Neural cell (in vitro differentiated cells): ENCODE results near the gene LRRC57. TPM values are rescaled to one million over a fixed set of nuclear protein-coding genes. Genes with fewer than 3 reads are reported as not detected.

Experiments used
- H2AFZ ChIP-seq: fragments of 200-600, 300-800 bp; sonication (generic), shearing (Covaris generic); 2 replicates; pipeline ENCODE4 v1.6.0; 2014; ENCODE audit warnings: low read depth, mild to moderate bottlenecking, antibody characterized with exemption, low read length, moderate library complexity
- H3F3A ChIP-seq: fragments of 200-600 bp; shearing (Covaris generic); 2 replicates; pipeline ENCODE4 v1.6.1; 2016; ENCODE audit warnings: mild to moderate bottlenecking, moderate library complexity, mixed read lengths, antibody characterized with exemption, low read length; ENCODE audit not compliant: insufficient read depth, poor library complexity, severe bottlenecking
- H3K27ac ChIP-seq: fragments of 200-600, 300-800 bp; sonication (generic), shearing (Covaris generic); 2 replicates; pipeline ENCODE4 v1.5.1; 2014; ENCODE audit warnings: mild to moderate bottlenecking, low read length, moderate library complexity
- H3K27me3 ChIP-seq: fragments of 300-800, 200-600 bp; sonication (generic), shearing (Covaris generic); 2 replicates; pipeline ENCODE4 v1.6.0; 2014; ENCODE audit warnings: mild to moderate bottlenecking, low read depth, low read length, moderate library complexity; ENCODE audit not compliant: insufficient read depth
- H3K36me3 ChIP-seq: fragments of 300-800, 200-600 bp; sonication (generic), shearing (Covaris generic); 2 replicates; pipeline ENCODE4 v1.5.1; 2014; ENCODE audit warnings: mild to moderate bottlenecking, antibody characterized with exemption, low read length, moderate library complexity; ENCODE audit not compliant: insufficient read depth
- H3K4me2 ChIP-seq: fragments of 300-800, 200-600 bp; sonication (generic), shearing (Covaris generic); 2 replicates; pipeline ENCODE4 v1.6.0; 2014; ENCODE audit warnings: mild to moderate bottlenecking, low read length
- H3K4me3 ChIP-seq: fragments of 300-800, 200-600 bp; sonication (generic), shearing (Covaris generic); 2 replicates; pipeline ENCODE4 v1.5.1; 2014; ENCODE audit warnings: mild to moderate bottlenecking, low read length, moderate library complexity
- H3K79me2 ChIP-seq: fragments of 200-600 bp; shearing (Covaris generic); replicated peaks from 2 replicates; pipeline ENCODE4 v1.6.0; 2014; ENCODE audit warnings: mild to moderate bottlenecking, low read length, moderate library complexity; ENCODE audit not compliant: insufficient read depth
- H3K9ac ChIP-seq: fragments of 300-800, 200-600 bp; sonication (generic), shearing (Covaris generic); 2 replicates; pipeline ENCODE4 v1.6.1; 2016; ENCODE audit warnings: mild to moderate bottlenecking, low read length, mixed read lengths
- H3K9me2 ChIP-seq: fragments of 200-600 bp; shearing (Covaris generic); 2 replicates; pipeline ENCODE4 v1.6.1; 2016; ENCODE audit warnings: mild to moderate bottlenecking, low read length, mixed read lengths; ENCODE audit not compliant: insufficient read depth
- H3K9me3 ChIP-seq: fragments of 200-600, 300-800 bp; sonication (generic), shearing (Covaris generic); 2 replicates; pipeline ENCODE4 v1.6.1; 2016; ENCODE audit warnings: mild to moderate bottlenecking, mixed run types, low read length, moderate library complexity, mixed read lengths
- H4K20me1 ChIP-seq: fragments of 200-600 bp; shearing (Covaris generic); 2 replicates; pipeline ENCODE4 v1.6.1; 2016; ENCODE audit warnings: mild to moderate bottlenecking, mixed run types; ENCODE audit not compliant: insufficient read depth
- EP300 ChIP-seq: fragments of 450-650 bp; conservative IDR thresholded peaks from 2 replicates; pipeline ENCODE4 v1.6.1; 2014; ENCODE audit warnings: antibody characterized with exemption, mild to moderate bottlenecking, moderate library complexity; ENCODE audit not compliant: poor library complexity, severe bottlenecking
- EZH2 ChIP-seq: fragments of 200-600, 300-800 bp; shearing (Covaris generic), sonication (generic); IDR thresholded peaks from 2 replicates; pipeline ENCODE4 v1.6.1; 2014; ENCODE audit warnings: antibody characterized with exemption, low read length, borderline replicate concordance, mild to moderate bottlenecking; ENCODE audit not compliant: insufficient read depth, poor library complexity, severe bottlenecking
- MXI1 ChIP-seq: fragments of 450-650 bp; conservative IDR thresholded peaks from 2 replicates; pipeline ENCODE4 v1.6.1; 2014; ENCODE audit warnings: antibody characterized with exemption, mild to moderate bottlenecking; ENCODE audit not compliant: poor library complexity, severe bottlenecking
- POLR2AphosphoS5 ChIP-seq: IDR thresholded peaks from 2 replicates; pipeline ENCODE4 v1.6.1; 2012
- RAD21 ChIP-seq: fragments of 450-650 bp; conservative IDR thresholded peaks from 2 replicates; pipeline ENCODE4 v1.6.1; 2014; ENCODE audit warnings: antibody characterized with exemption, mild to moderate bottlenecking, moderate library complexity
- SMC3 ChIP-seq: fragments of 450-650 bp; conservative IDR thresholded peaks from 2 replicates; pipeline ENCODE4 v1.6.1; 2014; ENCODE audit warnings: antibody characterized with exemption, mild to moderate bottlenecking, moderate library complexity; ENCODE audit not compliant: poor library complexity
- TAF1 ChIP-seq: IDR thresholded peaks from 2 replicates; pipeline ENCODE4 v1.6.1; 2012; ENCODE audit warnings: low read depth
- polyA plus RNA-seq: library from polyadenylated mRNA; depleted of rRNA; stranded (reverse); fragments of >200 nt; gene quantifications from 2 replicates; pipeline ENCODE4 v1.2.3, GENCODE V29; 2014
- TF ChIP-seq, protein P1 (sequence below): IDR thresholded peaks from 2 replicates; pipeline ENCODE4 v1.6.1; 2012; ENCODE audit warnings: borderline replicate concordance
- TF ChIP-seq, protein P2 (sequence below): fragments of 450-650 bp; IDR thresholded peaks from 2 replicates; pipeline ENCODE4 v1.5.1; 2014; ENCODE audit warnings: antibody characterized with exemption, mild to moderate bottlenecking, moderate library complexity; ENCODE audit not compliant: poor library complexity, severe bottlenecking

LRRC57 gene
- polyA plus RNA-seq, 1 donor from 2014 or later, result 8.4 TPM

DNA sequence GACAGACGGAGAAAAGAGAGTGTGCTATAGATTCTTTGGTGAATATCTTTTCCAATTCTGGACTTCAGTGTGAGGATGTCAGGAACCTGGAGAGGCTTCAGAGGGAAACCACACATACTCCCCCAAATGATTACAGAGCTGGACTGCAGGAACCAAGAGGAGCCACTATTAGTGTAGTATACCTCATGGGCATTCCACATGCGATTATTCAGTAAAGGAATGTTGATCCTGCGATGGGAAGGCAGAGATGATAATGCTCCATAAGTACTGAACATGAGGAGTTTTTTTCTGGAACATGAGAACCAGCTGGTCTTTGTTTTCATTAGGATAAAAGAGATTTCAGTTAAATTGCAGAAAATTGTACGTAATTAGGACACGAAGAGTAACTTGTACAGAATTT is 45.5 kb upstream of the LRRC57 start:
- no peak overlapping the region for H3K9ac ChIP-seq

DNA sequence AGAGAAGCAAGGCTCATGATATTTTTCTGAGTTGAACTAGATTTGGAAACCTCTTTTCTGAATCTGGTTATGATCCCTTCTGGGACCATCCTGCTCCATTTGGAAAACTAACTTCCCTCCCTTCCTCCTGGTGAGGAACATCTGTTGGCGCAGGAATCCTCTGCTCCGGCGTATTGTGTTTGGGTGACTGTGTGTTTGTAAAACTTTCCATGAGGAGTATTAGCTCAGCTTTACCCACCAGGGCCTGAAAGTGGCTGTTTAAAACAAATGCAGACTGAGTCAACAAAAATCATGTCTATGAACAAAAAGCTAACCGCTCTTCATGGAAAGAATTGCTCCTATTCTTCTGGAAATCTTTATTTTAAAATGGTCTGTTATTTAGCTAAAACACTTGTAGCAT is 44.5 kb upstream of the LRRC57 start:
- Histone ChIP-seq H3F3A (no peaks in the 10 kb centered on the region), H3K9me3 (no peaks in the 10 kb centered on the region), H3K4me3 (no peak overlapping the region), H3K4me2 (no peak overlapping the region), H3K27me3 (no peaks in the 10 kb centered on the region), H3K9me2 (no peaks in the 10 kb centered on the region), H3K36me3 (no peaks in the 10 kb centered on the region), H2AFZ (no peak overlapping the region), H3K27ac (no peak overlapping the region), H4K20me1 (no peaks in the 10 kb centered on the region), H3K9ac (no peak overlapping the region), H3K79me2 (no peaks in the 10 kb centered on the region)
- TF ChIP-seq EZH2, result no peak
- TF ChIP-seq, protein P1, sequence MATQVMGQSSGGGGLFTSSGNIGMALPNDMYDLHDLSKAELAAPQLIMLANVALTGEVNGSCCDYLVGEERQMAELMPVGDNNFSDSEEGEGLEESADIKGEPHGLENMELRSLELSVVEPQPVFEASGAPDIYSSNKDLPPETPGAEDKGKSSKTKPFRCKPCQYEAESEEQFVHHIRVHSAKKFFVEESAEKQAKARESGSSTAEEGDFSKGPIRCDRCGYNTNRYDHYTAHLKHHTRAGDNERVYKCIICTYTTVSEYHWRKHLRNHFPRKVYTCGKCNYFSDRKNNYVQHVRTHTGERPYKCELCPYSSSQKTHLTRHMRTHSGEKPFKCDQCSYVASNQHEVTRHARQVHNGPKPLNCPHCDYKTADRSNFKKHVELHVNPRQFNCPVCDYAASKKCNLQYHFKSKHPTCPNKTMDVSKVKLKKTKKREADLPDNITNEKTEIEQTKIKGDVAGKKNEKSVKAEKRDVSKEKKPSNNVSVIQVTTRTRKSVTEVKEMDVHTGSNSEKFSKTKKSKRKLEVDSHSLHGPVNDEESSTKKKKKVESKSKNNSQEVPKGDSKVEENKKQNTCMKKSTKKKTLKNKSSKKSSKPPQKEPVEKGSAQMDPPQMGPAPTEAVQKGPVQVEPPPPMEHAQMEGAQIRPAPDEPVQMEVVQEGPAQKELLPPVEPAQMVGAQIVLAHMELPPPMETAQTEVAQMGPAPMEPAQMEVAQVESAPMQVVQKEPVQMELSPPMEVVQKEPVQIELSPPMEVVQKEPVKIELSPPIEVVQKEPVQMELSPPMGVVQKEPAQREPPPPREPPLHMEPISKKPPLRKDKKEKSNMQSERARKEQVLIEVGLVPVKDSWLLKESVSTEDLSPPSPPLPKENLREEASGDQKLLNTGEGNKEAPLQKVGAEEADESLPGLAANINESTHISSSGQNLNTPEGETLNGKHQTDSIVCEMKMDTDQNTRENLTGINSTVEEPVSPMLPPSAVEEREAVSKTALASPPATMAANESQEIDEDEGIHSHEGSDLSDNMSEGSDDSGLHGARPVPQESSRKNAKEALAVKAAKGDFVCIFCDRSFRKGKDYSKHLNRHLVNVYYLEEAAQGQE, result no peak
- no peak for TF ChIP-seq MXI1
- TF ChIP-seq SMC3, result no peak
- TF ChIP-seq, protein P2, sequence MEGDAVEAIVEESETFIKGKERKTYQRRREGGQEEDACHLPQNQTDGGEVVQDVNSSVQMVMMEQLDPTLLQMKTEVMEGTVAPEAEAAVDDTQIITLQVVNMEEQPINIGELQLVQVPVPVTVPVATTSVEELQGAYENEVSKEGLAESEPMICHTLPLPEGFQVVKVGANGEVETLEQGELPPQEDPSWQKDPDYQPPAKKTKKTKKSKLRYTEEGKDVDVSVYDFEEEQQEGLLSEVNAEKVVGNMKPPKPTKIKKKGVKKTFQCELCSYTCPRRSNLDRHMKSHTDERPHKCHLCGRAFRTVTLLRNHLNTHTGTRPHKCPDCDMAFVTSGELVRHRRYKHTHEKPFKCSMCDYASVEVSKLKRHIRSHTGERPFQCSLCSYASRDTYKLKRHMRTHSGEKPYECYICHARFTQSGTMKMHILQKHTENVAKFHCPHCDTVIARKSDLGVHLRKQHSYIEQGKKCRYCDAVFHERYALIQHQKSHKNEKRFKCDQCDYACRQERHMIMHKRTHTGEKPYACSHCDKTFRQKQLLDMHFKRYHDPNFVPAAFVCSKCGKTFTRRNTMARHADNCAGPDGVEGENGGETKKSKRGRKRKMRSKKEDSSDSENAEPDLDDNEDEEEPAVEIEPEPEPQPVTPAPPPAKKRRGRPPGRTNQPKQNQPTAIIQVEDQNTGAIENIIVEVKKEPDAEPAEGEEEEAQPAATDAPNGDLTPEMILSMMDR, result no peak
- no peak for TF ChIP-seq EP300
- TF ChIP-seq TAF1, result no peak
- no peak for TF ChIP-seq RAD21
- no peak for TF ChIP-seq POLR2AphosphoS5

More for the DNA sequence above, 45.5 kb upstream of the LRRC57 start:
- Histone ChIP-seq H3K9me3 (no peaks in the 10 kb centered on the region), H3K36me3 (no peaks in the 10 kb centered on the region), H3K27ac (no peak overlapping the region), H2AFZ (no peak overlapping the region), H4K20me1 (no peaks in the 10 kb centered on the region), H3K27me3 (no peaks in the 10 kb centered on the region), H3K79me2 (no peaks in the 10 kb centered on the region), H3K4me3 (no peak overlapping the region), H3K4me2 (no peak overlapping the region), H3K9me2 (no peaks in the 10 kb centered on the region), H3F3A (no peaks in the 10 kb centered on the region)
- no peak for TF ChIP-seq RAD21
- TF ChIP-seq EZH2, result no peak
- no peak for TF ChIP-seq SMC3
- TF ChIP-seq, protein P1, result no peak
- TF ChIP-seq POLR2AphosphoS5, result no peak
- TF ChIP-seq MXI1, result no peak
- TF ChIP-seq EP300, result no peak
- no peak for TF ChIP-seq TAF1
- TF ChIP-seq, protein P2, result no peak
